K562 (cell line): ENCODE results near the gene IKZF3. TPM values are rescaled to one million over a fixed set of nuclear protein-coding genes. Genes with fewer than 3 reads are reported as not detected.

Experiments
- ATAC-seq: fragments of 200-7000 bp; cut with Tn5 transposase; 3 replicates; pipeline ENCODE4 v1.9.1; 2020; ENCODE audit warnings: moderate library complexity
- BruUV-seq: library from RNA; stranded (reverse); fragments of 400-500 nt; replicated peaks from 2 replicates; lab custom pipeline; 2021; lab: Mats Ljungman, UMichigan
- CTCF ChIA-PET: fragments of 300-600 bp; formaldehyde crosslinking; extraction: SDS; loops from one replicate; lab custom pipeline; 2021; ENCODE audit warnings: low intra/inter-chr PET ratio; lab: Yijun Ruan, JAX
- POLR2A ChIA-PET: fragments of 300-600, 350-650 bp; sonication (Branson Sonifier 250); formaldehyde crosslinking; extraction: SDS; loops from one replicate; lab custom pipeline; 2021; ENCODE audit warnings: antibody characterized with exemption, inconsistent platforms; lab: Yijun Ruan, JAX
- DNase-seq, 4 experiments: peaks; one replicate each; pipeline versions ENCODE4 v3.0.0 to v3.0.0-alpha.2; 2011 to 2018; ENCODE audit warnings: low spot score in 3 of 4, mixed read lengths in 3 of 4; ENCODE audit errors: extremely low read depth in 1 of 4
- FAIRE-seq: peaks from 2 replicates; lab custom pipeline; 2011; peaks lifted over from hg19 to GRCh38; lab: Jason Lieb, UNC
- H2AFZ ChIP-seq: 2 replicates; pipeline ENCODE4 v1.6.0; 2011; ENCODE audit warnings: low read depth, low read length, control low read depth, inconsistent platforms
- H3K27ac ChIP-seq: fragments of 200-600 bp; 3 replicates; pipeline ENCODE4 v1.8.0; 2011; ENCODE audit warnings: low read depth, mild to moderate bottlenecking, control low read depth, inconsistent platforms, low read length, moderate library complexity, mixed read lengths; ENCODE audit errors: extremely low read depth
- H3K27me3 ChIP-seq, 2 experiments: fragments of 300-600 bp in 1 of 2; 2 replicates in 1 of 2; 3 replicates in 1 of 2; pipeline versions ENCODE4 v1.6.0 to v1.8.0; 2011; ENCODE audit warnings: inconsistent platforms in 2 of 2, low read length in 2 of 2, mild to moderate bottlenecking in 1 of 2, mixed read lengths in 1 of 2, moderate library complexity in 1 of 2; ENCODE audit not compliant: control insufficient read depth in 2 of 2, insufficient read depth in 2 of 2
- H3K36me3 ChIP-seq: fragments of 300-600 bp; 3 replicates; pipeline ENCODE4 v1.8.0; 2011; ENCODE audit warnings: mild to moderate bottlenecking, low read length, inconsistent platforms; ENCODE audit not compliant: control insufficient read depth, insufficient read depth
- H3K4me1 ChIP-seq, 2 experiments: fragments of 200-600 bp in 1 of 2; replicated peaks in 1 of 2; 2 replicates in 1 of 2; 3 replicates in 1 of 2; pipeline versions ENCODE4 v1.5.1 to v1.8.0; 2011; ENCODE audit warnings: inconsistent platforms in 2 of 2, low read length in 2 of 2, mild to moderate bottlenecking in 1 of 2, mixed read lengths in 1 of 2, moderate library complexity in 1 of 2; ENCODE audit not compliant: control insufficient read depth in 2 of 2, insufficient read depth in 2 of 2
- H3K4me2 ChIP-seq: 2 replicates; pipeline ENCODE4 v1.6.1; 2011; ENCODE audit warnings: low read length, control low read depth, inconsistent platforms, mixed read lengths; ENCODE audit not compliant: insufficient read depth
- H3K4me3 ChIP-seq: fragments of 200-600 bp; sonication (generic), shearing (Covaris generic); 2 replicates; pipeline ENCODE4 v1.5.1; 2016; ENCODE audit warnings: control low read depth, inconsistent platforms
- H3K79me2 ChIP-seq: fragments of 200-600 bp; 3 replicates; pipeline ENCODE4 v1.8.0; 2011; ENCODE audit warnings: low read length, inconsistent platforms; ENCODE audit not compliant: control insufficient read depth, insufficient read depth
- H3K9ac ChIP-seq, 2 experiments: 2 replicates each; pipeline versions ENCODE4 v1.6.0 to v1.6.1; 2011; ENCODE audit warnings: low read depth in 2 of 2, low read length in 2 of 2, control low read depth in 1 of 2, inconsistent platforms in 1 of 2, mild to moderate bottlenecking in 1 of 2, mixed read lengths in 1 of 2; ENCODE audit not compliant: insufficient read depth in 1 of 2
- H3K9me1 ChIP-seq: one replicate; pipeline ENCODE4 v1.6.0; 2011; ENCODE audit warnings: inconsistent platforms, mild to moderate bottlenecking, low read length, moderate library complexity; ENCODE audit not compliant: control insufficient read depth, insufficient read depth
- H3K9me3 ChIP-seq: replicated peaks from 2 replicates; pipeline ENCODE4 v1.5.1; 2011; ENCODE audit warnings: low read depth, low read length, inconsistent platforms; ENCODE audit not compliant: control insufficient read depth, insufficient read depth
- H4K20me1 ChIP-seq: replicated peaks from 2 replicates; pipeline ENCODE4 v1.6.1; 2011; ENCODE audit warnings: low read length, inconsistent platforms, mixed read lengths; ENCODE audit not compliant: control insufficient read depth, insufficient read depth
- HMBOX1 ChIP-seq: sonication (generic); IDR thresholded peaks from 2 replicates; pipeline ENCODE4 v1.6.1; 2016
- PPARD ChIP-seq: fragments of 250-450 bp; sonication (Bioruptor Pico); IDR thresholded peaks from 2 replicates; pipeline ENCODE4 v1.8.0; 2022; ENCODE audit warnings: inconsistent platforms, mild to moderate bottlenecking, moderate library complexity
- ZNF12 ChIP-seq: sonication (generic); formaldehyde crosslinking; IDR thresholded peaks from 2 replicates; pipeline ENCODE4 v1.4.0; 2020; ENCODE audit warnings: mild to moderate bottlenecking, missing genetic modification reagents
- WGBS: fragments of 100-300 bp; shearing (Covaris generic); methylation state at CpG from one replicate; pipeline ENCODE4 v1.1.6; 2016; ENCODE audit warnings: low coverage, mixed read lengths; ENCODE audit not compliant: insufficient coverage; ENCODE audit errors: missing lambda C conversion rate; 5-methylcytosine and 5-hydroxymethylcytosine counted together
- in situ Hi-C: fragments of 300-500 bp; cut with MboI; formaldehyde crosslinking; loops from 4 replicates; pipeline ENCODE4 v1.15.0; 2018; ENCODE audit warnings: inconsistent platforms, mixed read lengths
- intact Hi-C: fragments of 100-400 bp; cut with micrococcal nuclease; formaldehyde crosslinking; loops from 2 replicates; pipeline ENCODE4 v1.14.2; 2022
- polyA plus RNA-seq, 8 experiments: library from polyadenylated mRNA; depleted of rRNA in 4 of 8; stranded (reverse) in 5 of 8; unstranded in 3 of 8; fragments of >200 nt; fragmentation: Nextera tagmentation in 2 of 8; fragmentation: Illumina TruSeq in 1 of 8; extraction: Ambion mirVana in 2 of 8; extraction: Trizol in 1 of 8; gene quantifications; 2 replicates each; pipeline versions ENCODE4 v1.2.1 to v1.2.3, GENCODE V29; 2011 to 2014; ENCODE audit warnings: inconsistent platforms in 1 of 8, missing spikeins in 1 of 8
- total RNA-seq, 7 experiments: library from RNA; depleted of rRNA in 6 of 7; stranded (reverse); fragments of >200 nt in 6 of 7; fragmentation: Illumina TruSeq in 2 of 7; extraction: Trizol in 2 of 7; gene quantifications; 2 replicates each; pipeline versions ENCODE4 v1.2.1 to v1.2.3, GENCODE V29; 2011 to 2021; ENCODE audit warnings: low replicate concordance in 1 of 7

Gene IKZF3
- total and polyA plus RNA-seq, 9 of the 15 experiments (the other 6 are each of a cell fraction or from before 2014, with no cell fraction given): 0.06 to 1.6 (median 0.62) TPM

DNA sequence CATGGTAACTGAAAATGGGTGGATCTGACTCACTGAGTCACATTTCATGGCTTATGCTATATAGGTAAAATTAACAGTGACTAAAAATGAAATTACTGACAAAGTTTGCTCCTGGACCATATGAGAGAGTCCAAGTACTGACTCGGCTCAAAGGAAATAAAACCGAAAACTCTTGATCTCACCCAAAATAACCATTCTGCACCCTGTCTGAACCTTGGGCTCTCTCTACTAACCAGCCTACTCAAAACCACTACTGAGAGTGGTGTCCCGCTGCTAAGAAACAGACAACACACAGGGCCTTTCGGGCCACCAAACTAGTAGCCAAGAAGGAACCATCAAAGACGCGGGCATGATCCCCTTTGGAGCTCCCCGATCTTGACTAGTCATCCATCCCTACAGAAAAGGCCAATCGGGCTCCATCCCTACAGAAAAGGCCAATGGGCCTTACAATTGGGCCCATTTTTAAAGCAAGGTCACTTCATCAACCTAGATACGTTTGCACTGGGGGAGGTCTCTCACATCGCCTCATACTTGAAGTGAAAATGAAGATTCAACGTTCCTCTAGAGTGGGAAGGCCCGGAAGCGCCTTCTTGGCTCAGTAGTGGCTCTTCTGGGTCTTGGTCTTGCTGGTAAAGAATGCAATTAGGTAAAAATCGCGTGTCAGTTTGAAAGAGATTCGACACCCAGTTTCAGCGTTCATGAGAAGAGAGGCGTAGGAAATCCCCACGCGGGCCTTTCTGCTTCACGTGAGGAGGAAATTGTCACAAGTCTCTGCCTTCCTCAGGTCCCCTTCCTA, 3.2 kb upstream of the IKZF3 start:
- BruUV-seq: no TSS peak
- no peak overlapping the region for H3K27ac ChIP-seq

More for the DNA sequence above, 3.2 kb upstream of the IKZF3 start:
- TF ChIP-seq PPARD (CRISPR knock-in tag) (no peak), HMBOX1 (0 out of 2 replicates have a peak, but pooled peaks have one; percentile 35), ZNF12 (no peak)
- DNase-seq (no peak), ATAC-seq (no peak), FAIRE-seq (no peak)
- no peak overlapping the region for H3K4me3 ChIP-seq
- H3K9me3 ChIP-seq: no peaks in the 10 kb centered on the region
- H3K36me3 ChIP-seq: no peaks in the 10 kb centered on the region
- WGBS: 41% methylated on average over 21 of the region's 21 CpGs
- H3K27me3 ChIP-seq: peaks cover 15% of the 10 kb centered on the region in 2 experiments; a peak in 4 of 5 replicates
- H3K79me2 ChIP-seq: no peaks in the 10 kb centered on the region
- H4K20me1 ChIP-seq: no peaks in the 10 kb centered on the region
- H3K4me2 ChIP-seq: no peak overlapping the region
- peaks cover 0 to 11% of the 10 kb centered on the region in 2 experiments; a peak in 3 of 5 replicates for H3K4me1 ChIP-seq
- in situ Hi-C loops (no loop called here), intact Hi-C loops (no loop called here)
- CTCF ChIA-PET: no interaction called here
- POLR2A ChIA-PET: no interaction called here
- H3K9me1 ChIP-seq: no peaks in the 10 kb centered on the region
- H3K9ac ChIP-seq: no peak overlapping the region
- H2AFZ ChIP-seq: no peak overlapping the region
